ENCODE measurements around the gene TSPAN18. TPM values are rescaled to one million over a fixed set of nuclear protein-coding genes. Genes with fewer than 3 reads are reported as not detected.
A peak's percentile ranks its signal among the peaks of the same experiment; 100 is the strongest.

Gene TSPAN18
- total and polyA plus RNA-seq, 2 experiments from 2014 or later: 6.0 to 10.6 TPM

GRCh38 chr11:44741976-44742375, 15.2 kb downstream of the TSPAN18 start (continued):
- TF ChIP-seq, protein P1, sequence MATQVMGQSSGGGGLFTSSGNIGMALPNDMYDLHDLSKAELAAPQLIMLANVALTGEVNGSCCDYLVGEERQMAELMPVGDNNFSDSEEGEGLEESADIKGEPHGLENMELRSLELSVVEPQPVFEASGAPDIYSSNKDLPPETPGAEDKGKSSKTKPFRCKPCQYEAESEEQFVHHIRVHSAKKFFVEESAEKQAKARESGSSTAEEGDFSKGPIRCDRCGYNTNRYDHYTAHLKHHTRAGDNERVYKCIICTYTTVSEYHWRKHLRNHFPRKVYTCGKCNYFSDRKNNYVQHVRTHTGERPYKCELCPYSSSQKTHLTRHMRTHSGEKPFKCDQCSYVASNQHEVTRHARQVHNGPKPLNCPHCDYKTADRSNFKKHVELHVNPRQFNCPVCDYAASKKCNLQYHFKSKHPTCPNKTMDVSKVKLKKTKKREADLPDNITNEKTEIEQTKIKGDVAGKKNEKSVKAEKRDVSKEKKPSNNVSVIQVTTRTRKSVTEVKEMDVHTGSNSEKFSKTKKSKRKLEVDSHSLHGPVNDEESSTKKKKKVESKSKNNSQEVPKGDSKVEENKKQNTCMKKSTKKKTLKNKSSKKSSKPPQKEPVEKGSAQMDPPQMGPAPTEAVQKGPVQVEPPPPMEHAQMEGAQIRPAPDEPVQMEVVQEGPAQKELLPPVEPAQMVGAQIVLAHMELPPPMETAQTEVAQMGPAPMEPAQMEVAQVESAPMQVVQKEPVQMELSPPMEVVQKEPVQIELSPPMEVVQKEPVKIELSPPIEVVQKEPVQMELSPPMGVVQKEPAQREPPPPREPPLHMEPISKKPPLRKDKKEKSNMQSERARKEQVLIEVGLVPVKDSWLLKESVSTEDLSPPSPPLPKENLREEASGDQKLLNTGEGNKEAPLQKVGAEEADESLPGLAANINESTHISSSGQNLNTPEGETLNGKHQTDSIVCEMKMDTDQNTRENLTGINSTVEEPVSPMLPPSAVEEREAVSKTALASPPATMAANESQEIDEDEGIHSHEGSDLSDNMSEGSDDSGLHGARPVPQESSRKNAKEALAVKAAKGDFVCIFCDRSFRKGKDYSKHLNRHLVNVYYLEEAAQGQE (IDR thresholded peaks at IDR 0.05; ENCODE audit: unreplicated experiment): no peak
- TF ChIP-seq, protein P2, sequence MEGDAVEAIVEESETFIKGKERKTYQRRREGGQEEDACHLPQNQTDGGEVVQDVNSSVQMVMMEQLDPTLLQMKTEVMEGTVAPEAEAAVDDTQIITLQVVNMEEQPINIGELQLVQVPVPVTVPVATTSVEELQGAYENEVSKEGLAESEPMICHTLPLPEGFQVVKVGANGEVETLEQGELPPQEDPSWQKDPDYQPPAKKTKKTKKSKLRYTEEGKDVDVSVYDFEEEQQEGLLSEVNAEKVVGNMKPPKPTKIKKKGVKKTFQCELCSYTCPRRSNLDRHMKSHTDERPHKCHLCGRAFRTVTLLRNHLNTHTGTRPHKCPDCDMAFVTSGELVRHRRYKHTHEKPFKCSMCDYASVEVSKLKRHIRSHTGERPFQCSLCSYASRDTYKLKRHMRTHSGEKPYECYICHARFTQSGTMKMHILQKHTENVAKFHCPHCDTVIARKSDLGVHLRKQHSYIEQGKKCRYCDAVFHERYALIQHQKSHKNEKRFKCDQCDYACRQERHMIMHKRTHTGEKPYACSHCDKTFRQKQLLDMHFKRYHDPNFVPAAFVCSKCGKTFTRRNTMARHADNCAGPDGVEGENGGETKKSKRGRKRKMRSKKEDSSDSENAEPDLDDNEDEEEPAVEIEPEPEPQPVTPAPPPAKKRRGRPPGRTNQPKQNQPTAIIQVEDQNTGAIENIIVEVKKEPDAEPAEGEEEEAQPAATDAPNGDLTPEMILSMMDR (conservative IDR thresholded peaks at IDR 0.05; ENCODE audit: low read depth in 2 of 2): no peak

DNA sequence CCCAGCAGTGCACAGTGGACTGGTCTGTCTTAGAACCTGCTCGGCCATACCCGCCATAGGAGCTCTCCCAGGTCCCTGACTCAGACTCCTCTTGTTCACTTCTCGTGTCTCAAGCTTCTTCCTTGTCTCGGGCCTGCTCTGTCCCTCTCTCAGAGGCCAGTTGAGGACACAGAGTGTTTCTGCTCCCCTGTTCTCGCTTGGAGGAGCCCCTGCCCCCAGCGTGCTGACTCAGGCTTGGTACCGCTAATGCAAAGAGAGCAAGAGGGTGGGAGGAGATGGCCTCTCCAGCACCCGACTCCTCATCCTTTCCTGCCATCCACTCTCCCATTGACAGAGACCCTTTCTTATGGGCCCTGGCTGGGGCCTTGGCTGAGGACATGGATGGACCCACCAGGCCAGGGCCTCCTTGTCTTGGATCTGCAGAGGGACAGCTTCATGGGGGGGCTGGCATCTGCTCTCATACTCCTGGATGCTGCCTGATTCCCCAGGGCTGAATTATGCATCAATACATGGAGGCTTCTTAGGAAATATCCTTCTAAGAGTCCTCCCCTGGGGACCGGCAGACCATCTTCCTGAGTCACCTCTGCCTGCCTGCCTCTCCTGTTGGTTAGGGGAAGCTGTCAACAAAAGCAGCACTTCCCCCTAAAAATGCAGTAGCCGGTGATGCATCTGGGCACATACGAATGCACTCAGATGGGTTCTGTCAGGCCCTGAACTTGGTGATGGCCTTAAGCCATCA, 15.9 kb downstream of the TSPAN18 start:
- Mint-ChIP-seq H3K9me3 (no peaks in the 10 kb centered on the region; the same call in 1 of the 3 replicates), H3K4me3 (no peak overlapping the region; the same call in 2 of the 3 replicates), H3K27me3 (ENCODE audit: insufficient read depth, low read depth, poor library complexity) (peaks cover 12% of the 10 kb centered on the region), H3K36me3 (ENCODE audit: low read depth) (peaks cover 4% of the 10 kb centered on the region), H3K4me1 (peaks cover 68% of the 10 kb centered on the region), H3K27ac (no peak overlapping the region)
- Histone ChIP-seq H3K79me2 (replicated peaks; ENCODE audit: insufficient read depth) (no peaks in the 10 kb centered on the region), H3K27ac (ENCODE audit: low read depth) (no peak overlapping the region), H4K20me1 (replicated peaks; ENCODE audit: insufficient read depth) (no peaks in the 10 kb centered on the region), H3K4me2 (peak overlapping the region; percentile 55), H3K9me2 (ENCODE audit: insufficient read depth) (no peaks in the 10 kb centered on the region), H2AFZ (no peak overlapping the region), H3F3A (replicated peaks; ENCODE audit: low read depth) (no peaks in the 10 kb centered on the region), H3K27me3 (ENCODE audit: insufficient read depth) (peaks cover 15% of the 10 kb centered on the region; the same call in 1 of the 2 replicates), H3K4me1 (ENCODE audit: insufficient read depth) (peaks cover 58% of the 10 kb centered on the region), H3K36me3 (ENCODE audit: insufficient read depth) (peaks cover 7% of the 10 kb centered on the region; the same call in 1 of the 2 replicates), H3K4me3 (peak overlapping the region; percentile 28; the same call in 1 of the 2 replicates)
- ATAC-seq (peak; percentile 16; the same call in 2 of the 3 replicates), DNase-seq (ENCODE audit: low spot score) (no peak)
- no peak for TF ChIP-seq ETS1 (IDR thresholded peaks at IDR 0.05)
- TF ChIP-seq NANOG (IDR thresholded peaks at IDR 0.05; ENCODE audit: borderline replicate concordance): no peak

GRCh38 chr11:44743326-44743725, 16.6 kb downstream of the TSPAN18 start:
- Histone ChIP-seq H3K27me3 (ENCODE audit: insufficient read depth) (peaks cover 15% of the 10 kb centered on the region; the same call in 1 of the 2 replicates), H3K4me1 (ENCODE audit: insufficient read depth) (peaks cover 54% of the 10 kb centered on the region), H4K20me1 (replicated peaks; ENCODE audit: insufficient read depth) (no peaks in the 10 kb centered on the region), H3K4me3 (no peak overlapping the region), H3K4me2 (peak overlapping the region; percentile 51; the same call in 1 of the 2 replicates), H2AFZ (no peak overlapping the region), H3K9me2 (ENCODE audit: insufficient read depth) (no peaks in the 10 kb centered on the region), H3K36me3 (ENCODE audit: insufficient read depth) (peaks cover 7% of the 10 kb centered on the region; the same call in 1 of the 2 replicates), H3K79me2 (replicated peaks; ENCODE audit: insufficient read depth) (no peaks in the 10 kb centered on the region), H3K27ac (ENCODE audit: low read depth) (no peak overlapping the region), H3F3A (replicated peaks; ENCODE audit: low read depth) (no peaks in the 10 kb centered on the region)
- peaks cover 65% of the 10 kb centered on the region for H3K4me1 Mint-ChIP-seq
- ATAC-seq (no peak), DNase-seq (ENCODE audit: low spot score) (no peak)
- no peak overlapping the region for H3K4me3 Mint-ChIP-seq
- H3K36me3 Mint-ChIP-seq (ENCODE audit: low read depth): peaks cover 3% of the 10 kb centered on the region
- no peak overlapping the region; the same call in 1 of the 2 replicates for H3K27ac Mint-ChIP-seq
- H3K27me3 Mint-ChIP-seq (ENCODE audit: insufficient read depth, low read depth, poor library complexity): peaks cover 12% of the 10 kb centered on the region
- H3K9me3 Mint-ChIP-seq: no peaks in the 10 kb centered on the region; the same call in 1 of the 3 replicates
- no peak for TF ChIP-seq STAT1 (IDR thresholded peaks at IDR 0.05; ENCODE audit: unreplicated experiment)
- no peak for TF ChIP-seq CREB1 (CRISPR knock-in tag; IDR thresholded peaks at IDR 0.05; ENCODE audit: low read depth)

Measured in GM23338 (cell line).